ENCODE data around the gene POMC.

- TF ChIP-seq EZH2 (IDR thresholded peaks at IDR 0.05; ENCODE audit: borderline replicate concordance, insufficient read depth, low read length, poor library complexity, severe bottlenecking), result no peak
- TF ChIP-seq CTCF (IDR thresholded peaks at IDR 0.05; ENCODE audit: poor library complexity, severe bottlenecking), result no peak
These were observed 46.0 kb downstream of the POMC start for GRCh38 chr2:25122367-25122766.

All from neural cell (in vitro differentiated cells).